Mucosa of descending colon (tissue), 3 donors: ENCODE data around the gene DNMT3B. TPM values are rescaled to one million over a fixed set of nuclear protein-coding genes. Genes with fewer than 3 reads are reported as not detected.
A peak's percentile ranks its signal among the peaks of the same experiment; 100 is the strongest.

Experiments used
- ATAC-seq: fragments of 200-7000 bp; cut with Tn5 transposase; one replicate; pipeline ENCODE4 v1.9.1; 2020; ENCODE audit warnings: mild to moderate bottlenecking, moderate library complexity
- DNase-seq, 3 donors: peaks; one replicate each; pipeline ENCODE4 v3.0.0-alpha.2; 2020
- H3K36me3 ChIP-seq: fragments of 200-600 bp; one replicate; pipeline ENCODE4 v1.8.0; 2021; ENCODE audit warnings: low read depth, mild to moderate bottlenecking
- H3K4me1 ChIP-seq: fragments of 200-600 bp; one replicate; pipeline ENCODE4 v1.8.0; 2021; ENCODE audit warnings: low read depth, mild to moderate bottlenecking
- H3K4me3 ChIP-seq: fragments of 200-600 bp; one replicate; pipeline ENCODE4 v1.8.0; 2021; ENCODE audit warnings: mild to moderate bottlenecking
- H3K9me3 ChIP-seq: fragments of 200-600 bp; one replicate; pipeline ENCODE4 v1.8.0; 2021; ENCODE audit warnings: mild to moderate bottlenecking
- intact Hi-C, 2 donors: fragments of 100-400 bp; cut with DNase I in 1 of 2; cut with micrococcal nuclease in 1 of 2; formaldehyde crosslinking; loops; one replicate each; pipeline versions ENCODE4 v1.11.0 to v1.11.1; 2022; cut with DNase I, micrococcal nuclease
- total RNA-seq, 3 donors: library from RNA; stranded (reverse); fragmentation: NEBNext Ultra II Directional in 2 of 3; extraction: Animal tissue kit (Norgen Biotek cat#: 25700) in 2 of 3; gene quantifications; one replicate each; pipeline versions ENCODE4 v1.2.1 to v1.2.4, GENCODE V29; 2021 to 2023
- TF ChIP-seq, protein P1 (sequence below): fragments of 200-600 bp; IDR thresholded peaks from one replicate; pipeline ENCODE4 v1.8.0; 2022; ENCODE audit warnings: antibody characterized with exemption, mild to moderate bottlenecking
- donor health status: DM: no; HTN: no; CAD: no; lungs with moderate emphysema.
- donor health status: DM: no; HTN: no; CAD: no.
- donor health status: DM: no; HTN: yes; CAD: no.

Gene DNMT3B
- total RNA-seq, 3 donors from 2014 or later: 0.95 to 1.3 (median 1.2) TPM

DNA sequence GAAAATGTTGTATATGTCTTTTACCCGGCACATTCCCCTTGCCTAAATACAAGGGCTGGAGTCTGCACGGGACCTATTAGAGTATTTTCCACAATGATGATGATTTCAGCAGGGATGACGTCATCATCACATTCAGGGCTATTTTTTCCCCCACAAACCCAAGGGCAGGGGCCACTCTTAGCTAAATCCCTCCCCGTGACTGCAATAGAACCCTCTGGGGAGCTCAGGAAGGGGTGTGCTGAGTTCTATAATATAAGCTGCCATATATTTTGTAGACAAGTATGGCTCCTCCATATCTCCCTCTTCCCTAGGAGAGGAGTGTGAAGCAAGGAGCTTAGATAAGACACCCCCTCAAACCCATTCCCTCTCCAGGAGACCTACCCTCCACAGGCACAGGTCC, 46.3 kb downstream of the DNMT3B start:
- H3K36me3 ChIP-seq: no peaks in the 10 kb centered on the region
- intact Hi-C loops: no loop called here
- no peaks in the 10 kb centered on the region for H3K4me1 ChIP-seq
- no peak overlapping the region for H3K4me3 ChIP-seq
- no peaks in the 10 kb centered on the region for H3K9me3 ChIP-seq
- no peak for DNase-seq
- ATAC-seq: no peak
- TF ChIP-seq, protein P1, sequence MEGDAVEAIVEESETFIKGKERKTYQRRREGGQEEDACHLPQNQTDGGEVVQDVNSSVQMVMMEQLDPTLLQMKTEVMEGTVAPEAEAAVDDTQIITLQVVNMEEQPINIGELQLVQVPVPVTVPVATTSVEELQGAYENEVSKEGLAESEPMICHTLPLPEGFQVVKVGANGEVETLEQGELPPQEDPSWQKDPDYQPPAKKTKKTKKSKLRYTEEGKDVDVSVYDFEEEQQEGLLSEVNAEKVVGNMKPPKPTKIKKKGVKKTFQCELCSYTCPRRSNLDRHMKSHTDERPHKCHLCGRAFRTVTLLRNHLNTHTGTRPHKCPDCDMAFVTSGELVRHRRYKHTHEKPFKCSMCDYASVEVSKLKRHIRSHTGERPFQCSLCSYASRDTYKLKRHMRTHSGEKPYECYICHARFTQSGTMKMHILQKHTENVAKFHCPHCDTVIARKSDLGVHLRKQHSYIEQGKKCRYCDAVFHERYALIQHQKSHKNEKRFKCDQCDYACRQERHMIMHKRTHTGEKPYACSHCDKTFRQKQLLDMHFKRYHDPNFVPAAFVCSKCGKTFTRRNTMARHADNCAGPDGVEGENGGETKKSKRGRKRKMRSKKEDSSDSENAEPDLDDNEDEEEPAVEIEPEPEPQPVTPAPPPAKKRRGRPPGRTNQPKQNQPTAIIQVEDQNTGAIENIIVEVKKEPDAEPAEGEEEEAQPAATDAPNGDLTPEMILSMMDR: no peak

DNA sequence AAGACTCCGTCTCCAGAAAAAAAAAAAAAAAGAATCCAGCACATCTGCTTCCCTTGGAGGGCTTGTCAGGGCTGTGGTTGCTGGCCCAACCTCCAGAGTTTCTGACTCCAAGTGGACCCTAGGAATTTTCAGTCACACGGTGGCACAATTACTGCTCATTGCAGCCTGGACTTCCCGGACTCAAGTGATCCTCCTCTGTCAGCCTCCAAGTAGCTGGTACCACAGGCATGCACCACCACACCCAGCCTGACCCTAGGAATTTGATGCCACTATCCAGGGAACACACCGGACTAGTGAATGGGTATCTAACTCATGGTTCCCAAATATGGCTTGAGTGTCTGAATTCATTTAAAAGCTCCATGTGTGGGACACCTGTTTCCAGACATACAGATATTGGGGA, 47.7 kb downstream of the DNMT3B start:
- DNase-seq (no peak), ATAC-seq (no peak)
- Histone ChIP-seq H3K36me3 (no peaks in the 10 kb centered on the region), H3K4me3 (no peak overlapping the region), H3K4me1 (no peaks in the 10 kb centered on the region), H3K9me3 (no peaks in the 10 kb centered on the region)
- intact Hi-C loops: no loop called here
- TF ChIP-seq, protein P1: no peak

DNA sequence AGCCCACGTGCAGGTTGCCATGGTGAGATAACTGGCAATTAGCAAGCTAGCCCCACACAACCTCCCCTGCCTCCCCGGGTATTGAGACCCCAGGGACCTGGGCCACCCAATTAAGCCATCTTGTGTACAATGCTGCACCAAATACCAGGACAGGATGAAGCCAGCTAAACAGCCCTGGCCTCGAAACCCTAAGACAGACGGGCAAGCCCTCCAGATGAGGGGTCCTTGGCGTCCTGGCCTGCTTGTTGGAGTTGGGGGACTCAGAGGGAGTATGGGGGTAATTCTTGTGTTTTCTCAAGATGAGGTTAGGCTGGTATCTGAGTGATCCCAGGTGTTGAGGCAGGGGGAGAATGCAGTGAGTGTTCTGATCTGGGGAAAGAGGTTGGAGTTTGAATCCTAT, 48.8 kb downstream of the DNMT3B start:
- Histone ChIP-seq H3K4me1 (no peaks in the 10 kb centered on the region), H3K9me3 (no peaks in the 10 kb centered on the region), H3K4me3 (no peak overlapping the region), H3K36me3 (no peaks in the 10 kb centered on the region)
- DNase-seq (no peak), ATAC-seq (no peak)
- TF ChIP-seq, protein P1: no peak
- intact Hi-C loops: no loop called here

DNA sequence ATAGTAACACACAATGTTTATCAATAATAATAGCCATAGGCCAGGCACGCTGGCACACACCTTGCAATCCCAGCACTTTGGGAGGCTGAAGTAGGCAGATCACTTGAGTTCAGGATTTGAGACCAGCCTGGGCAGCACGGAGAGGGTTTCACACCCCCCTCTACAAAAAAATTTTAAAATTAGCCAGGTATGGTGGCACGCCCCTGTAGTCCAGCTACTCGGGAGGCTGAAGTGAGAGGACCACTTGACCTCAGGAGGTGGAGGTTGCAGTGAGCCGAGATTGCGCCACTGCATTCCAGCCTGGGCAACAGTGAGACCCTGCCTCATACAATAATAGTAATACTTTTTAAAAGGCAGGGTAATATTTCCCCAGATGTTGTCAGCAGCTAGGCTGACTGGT, 49.7 kb downstream of the DNMT3B start:
- no peak for DNase-seq
- H3K4me3 ChIP-seq: no peak overlapping the region
- H3K36me3 ChIP-seq: no peaks in the 10 kb centered on the region
- intact Hi-C loops: no loop called here
- no peaks in the 10 kb centered on the region for H3K4me1 ChIP-seq
- no peak for ATAC-seq
- TF ChIP-seq, protein P1: no peak
- no peaks in the 10 kb centered on the region for H3K9me3 ChIP-seq

DNA sequence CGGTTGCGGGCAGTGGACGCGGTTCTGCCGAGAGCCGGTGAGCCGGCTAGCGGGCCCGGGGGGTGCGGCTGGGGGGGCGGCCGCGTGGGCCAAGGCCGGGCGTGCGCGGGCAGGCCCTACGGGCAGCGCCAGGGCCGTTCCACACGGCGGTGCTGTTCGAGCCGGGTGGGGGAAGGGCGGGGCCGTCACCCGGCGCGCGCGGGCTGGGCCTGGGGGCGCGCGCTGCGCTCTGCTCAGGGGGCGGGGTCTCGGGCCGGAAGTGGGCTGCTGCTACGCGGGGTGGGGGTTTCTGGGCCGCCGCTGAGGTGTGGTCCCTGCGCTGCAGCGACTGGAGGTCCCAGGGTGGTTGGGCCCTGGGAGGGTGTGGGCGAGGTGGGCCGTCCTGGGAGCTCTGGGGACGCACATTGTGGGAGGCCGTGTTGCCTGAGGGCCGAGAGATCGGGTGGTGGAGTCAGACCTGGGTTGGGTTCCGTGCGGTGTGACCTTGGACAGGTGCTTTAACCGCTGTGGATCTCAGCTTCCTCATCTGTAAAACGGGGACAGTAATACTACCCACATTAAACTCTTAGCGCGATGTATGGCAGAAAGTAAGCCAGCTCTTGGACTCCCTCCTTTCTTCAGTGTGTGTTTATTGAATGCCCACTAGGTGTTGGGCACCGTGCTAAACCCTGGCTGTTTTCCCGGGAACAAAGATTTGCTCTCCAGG, 58.0 kb downstream of the DNMT3B start:
- Histone ChIP-seq H3K4me1 (peaks cover 15% of the 10 kb centered on the region), H3K4me3 (peak overlapping the region; percentile 62), H3K36me3 (no peaks in the 10 kb centered on the region), H3K9me3 (no peaks in the 10 kb centered on the region)
- intact Hi-C loops: no loop called here
- ATAC-seq: peak; percentile 94
- peak in 2 of 3 donors; percentile 78 to 90 for DNase-seq
- TF ChIP-seq, protein P1: no peak
